Mesodermal cell (in vitro differentiated cells): ENCODE data around the gene MFSD11.
"Not testable (repeated sequence)": the region's sequence is repeated elsewhere in the genome, so short reads cannot be mapped to it uniquely, and the experiment has no call there.

Experiments
- H3K27ac ChIP-seq: 2 replicates; pipeline ENCODE4 v1.7.0; 2013; ENCODE audit warnings: mild to moderate bottlenecking, low read depth, low read length, moderate library complexity; ENCODE audit not compliant: severe bottlenecking
- H3K36me3 ChIP-seq: 2 replicates; pipeline ENCODE4 v1.7.1; 2013; ENCODE audit warnings: mild to moderate bottlenecking, low read length, moderate library complexity; ENCODE audit not compliant: control insufficient read depth, insufficient read depth
- H3K4me1 ChIP-seq: one replicate; pipeline ENCODE4 v1.7.1; 2013; ENCODE audit warnings: mild to moderate bottlenecking, low read length; ENCODE audit not compliant: insufficient read depth, control insufficient read depth, poor library complexity, severe bottlenecking
- H3K4me3 ChIP-seq: 2 replicates; pipeline ENCODE4 v1.7.0; 2013; ENCODE audit warnings: low read length, control low read depth, mild to moderate bottlenecking; ENCODE audit not compliant: insufficient read depth, poor library complexity, severe bottlenecking; ENCODE audit errors: extremely low read depth
- H3K9me3 ChIP-seq: 2 replicates; pipeline ENCODE4 v1.7.1; 2013; ENCODE audit warnings: mild to moderate bottlenecking, low read length, moderate library complexity; ENCODE audit not compliant: control insufficient read depth
- WGBS, 2 experiments: methylation state at CpG; one replicate each; pipeline ENCODE4 v1.1.5; 2013; ENCODE audit warnings: missing lambda C conversion rate in 2 of 2; ENCODE audit not compliant: insufficient coverage in 2 of 2; 5-methylcytosine and 5-hydroxymethylcytosine counted together

Gene MFSD11

GRCh38 chr17:76709077-76709950 lies 28.6 kb upstream of the MFSD11 start:
- peaks cover 27% of the 10 kb centered on the region for H3K36me3 ChIP-seq
- peaks cover 13% of the 10 kb centered on the region for H3K4me1 ChIP-seq
- WGBS, 2 experiments, result 12 to 14% methylated on average over 21 to 25 of the region's 29 CpGs
- no peaks in the 10 kb centered on the region for H3K9me3 ChIP-seq
- peak overlapping the region; percentile 66 for H3K4me3 ChIP-seq
- peak overlapping the region; percentile 96 for H3K27ac ChIP-seq

- WGBS, 2 experiments, result 1 to 2% methylated on average over 16 to 19 of the region's 79 CpGs
- Histone ChIP-seq H3K4me3 (peak overlapping the region; percentile 66), H3K4me1 (peaks cover 13% of the 10 kb centered on the region), H3K36me3 (peaks cover 33% of the 10 kb centered on the region), H3K27ac (peak overlapping the region; percentile 96)
- not testable (repeated sequence) for H3K9me3 ChIP-seq
These were observed 27.7 kb upstream of the MFSD11 start for GRCh38 chr17:76709951-76710862.

- H3K4me1 ChIP-seq, result peaks cover 13% of the 10 kb centered on the region
- WGBS, 2 experiments, result 23 to 29% methylated on average over 13 to 17 of the region's 56 CpGs
- H3K4me3 ChIP-seq, result peak within 1 kb of the TSS; percentile 66
- H3K9me3 ChIP-seq, result no peaks in the 10 kb centered on the region
- peak within 1 kb of the TSS; percentile 96 for H3K27ac ChIP-seq
- H3K36me3 ChIP-seq, result peaks cover 37% of the 10 kb centered on the region
These were observed 26.9 kb upstream of the MFSD11 start, which contains the start of gene MXRA7 for GRCh38 chr17:76710863-76711611. TSS of gene MXRA7 (minus strand) at chr17:76710965. CDS start at chr17:76710946, 19 bp downstream.

- H3K36me3 ChIP-seq, result peaks cover 44% of the 10 kb centered on the region
These were observed 25.6 kb upstream of the MFSD11 start for GRCh38 chr17:76712321-76712720.

GRCh38 chr17:76713765-76714164 lies 24.2 kb upstream of the MFSD11 start:
- Histone ChIP-seq H3K9me3 (no peaks in the 10 kb centered on the region), H3K4me1 (peaks cover 12% of the 10 kb centered on the region), H3K4me3 (no peak overlapping the region), H3K36me3 (peaks cover 53% of the 10 kb centered on the region), H3K27ac (no peak overlapping the region)
- 98 to 99% methylated on average over 5 to 6 of the region's 7 CpGs for WGBS, 2 experiments

More at GRCh38 chr17:76712321-76712720, 25.6 kb upstream of the MFSD11 start:
- not testable (repeated sequence) for H3K4me3 ChIP-seq, H3K27ac ChIP-seq, H3K9me3 ChIP-seq
- WGBS, 2 experiments, result 89 to 93% methylated on average over 4 of the region's 7 CpGs
- peaks cover 21% of the 10 kb centered on the region for H3K4me1 ChIP-seq

- WGBS, 2 experiments, result 86 to 98% methylated on average over 1 to 5 of the region's 5 CpGs
- no peaks in the 10 kb centered on the region for H3K9me3 ChIP-seq
- H3K27ac ChIP-seq, result no peak overlapping the region
- H3K4me1 ChIP-seq, result peaks cover 8% of the 10 kb centered on the region
- no peak overlapping the region for H3K4me3 ChIP-seq
- peaks cover 56% of the 10 kb centered on the region for H3K36me3 ChIP-seq
These were observed 23.6 kb upstream of the MFSD11 start for GRCh38 chr17:76714336-76714735.

- WGBS, 2 experiments, result 0 to 33% methylated on average over 1 to 2 of the region's 4 CpGs
- peaks cover 63% of the 10 kb centered on the region for H3K36me3 ChIP-seq
- H3K4me1 ChIP-seq, result peaks cover 8% of the 10 kb centered on the region
- H3K27ac ChIP-seq, result no peak overlapping the region
- no peak overlapping the region for H3K4me3 ChIP-seq
- no peaks in the 10 kb centered on the region for H3K9me3 ChIP-seq
These were observed 23.0 kb upstream of the MFSD11 start for GRCh38 chr17:76714822-76715495.

- peaks cover 68% of the 10 kb centered on the region for H3K36me3 ChIP-seq
- H3K27ac ChIP-seq, result no peak overlapping the region
These were observed 22.5 kb upstream of the MFSD11 start for GRCh38 chr17:76715496-76715830.

GRCh38 chr17:76716146-76716838 lies 21.6 kb upstream of the MFSD11 start:
- 96 to 98% methylated on average over 10 to 11 of the region's 13 CpGs for WGBS, 2 experiments

More at GRCh38 chr17:76715496-76715830, 22.5 kb upstream of the MFSD11 start:
- no peak overlapping the region for H3K4me3 ChIP-seq
- no peaks in the 10 kb centered on the region for H3K9me3 ChIP-seq
- peaks cover 8% of the 10 kb centered on the region for H3K4me1 ChIP-seq
- WGBS, 2 experiments, result 100% methylated on average over 1 of the region's 2 CpGs; no CpG with 5 or more reads in 1 of the 2 experiments

More at GRCh38 chr17:76716146-76716838, 21.6 kb upstream of the MFSD11 start:
- Histone ChIP-seq H3K4me3 (no peak overlapping the region), H3K9me3 (no peaks in the 10 kb centered on the region), H3K36me3 (peaks cover 76% of the 10 kb centered on the region), H3K4me1 (peaks cover 8% of the 10 kb centered on the region), H3K27ac (no peak overlapping the region)
